Activated CD4-positive, alpha-beta T cell treated with anti-CD3 and anti-CD28 coated beads for 48 hours (primary cell): Measurements from ENCODE around the gene XAB2.
A peak's percentile ranks its signal among the peaks of the same experiment; 100 is the strongest.

Experiments used
- DNase-seq: peaks from one replicate; pipeline ENCODE4 v3.0.0-alpha.2; 2020

XAB2 gene

GRCh38 chr19:7575434-7576040 is 53.8 kb downstream of the XAB2 start:
- DNase-seq = peak; percentile 28

DNA sequence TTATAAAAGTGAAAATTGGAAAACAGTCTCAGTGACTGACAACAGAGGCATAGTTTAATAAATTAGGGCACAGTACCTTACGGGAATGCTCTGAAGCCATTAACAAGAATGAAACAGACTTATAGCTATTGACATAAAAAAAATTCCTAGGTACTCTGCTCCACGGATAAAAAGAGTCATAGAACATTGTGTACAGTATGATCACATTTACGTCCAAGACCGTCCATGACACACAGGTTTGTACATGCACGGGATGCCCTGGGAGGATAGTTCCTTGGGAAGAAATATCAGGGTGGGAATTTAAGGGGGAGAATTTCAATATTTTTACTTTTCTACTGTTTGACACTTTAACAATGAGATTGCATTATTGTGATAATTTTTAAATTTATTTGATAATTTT is 58.6 kb downstream of the XAB2 start:
- DNase-seq = no peak
